MM.1S (cell line): ENCODE results near the gene KCNC1.

ENCODE experiments used
- DNase-seq: peaks from one replicate; pipeline ENCODE4 v3.0.0-alpha.2; 2015
- H2AFZ ChIP-seq: fragments of 300-600 bp; sonication (generic); 2 replicates; pipeline ENCODE4 v1.6.0; 2016; ENCODE audit warnings: antibody characterized with exemption, low read length
- H3F3A ChIP-seq: fragments of 300-600 bp; sonication (generic); 2 replicates; pipeline ENCODE4 v1.6.1; 2016; ENCODE audit warnings: mild to moderate bottlenecking, antibody characterized with exemption, low read length, moderate library complexity, mixed read lengths; ENCODE audit not compliant: insufficient read depth
- H3K27ac ChIP-seq: fragments of 300-600 bp; sonication (generic); 2 replicates; pipeline ENCODE4 v1.5.1; 2016; ENCODE audit warnings: mild to moderate bottlenecking, low read length
- H3K27me3 ChIP-seq: fragments of 300-600 bp; sonication (generic); replicated peaks from 2 replicates; pipeline ENCODE4 v1.6.0; 2016; ENCODE audit warnings: low read length; ENCODE audit not compliant: insufficient read depth
- H3K36me3 ChIP-seq: fragments of 300-600 bp; sonication (generic); replicated peaks from 2 replicates; pipeline ENCODE4 v1.6.1; 2016; ENCODE audit warnings: mild to moderate bottlenecking, low read length, mixed read lengths; ENCODE audit not compliant: insufficient read depth
- H3K4me1 ChIP-seq: fragments of 300-600 bp; sonication (generic); 2 replicates; pipeline ENCODE4 v1.6.1; 2016; ENCODE audit warnings: low read length, mixed read lengths
- H3K4me2 ChIP-seq: fragments of 300-600 bp; sonication (generic); 2 replicates; pipeline ENCODE4 v1.6.0; 2016; ENCODE audit warnings: low read depth, low read length
- H3K4me3 ChIP-seq: fragments of 300-600 bp; sonication (generic); 2 replicates; pipeline ENCODE4 v1.5.1; 2016; ENCODE audit warnings: low read length, mixed read lengths
- H3K79me2 ChIP-seq: fragments of 300-600 bp; sonication (generic); 2 replicates; pipeline ENCODE4 v1.6.1; 2016; ENCODE audit warnings: mixed run types, low read length, mixed read lengths
- H3K9ac ChIP-seq: fragments of 300-600 bp; sonication (generic); 2 replicates; pipeline ENCODE4 v1.6.1; 2016; ENCODE audit warnings: low read length, mixed read lengths
- H3K9me2 ChIP-seq: fragments of 300-600 bp; sonication (generic); replicated peaks from 2 replicates; pipeline ENCODE4 v1.6.1; 2016; ENCODE audit warnings: mild to moderate bottlenecking, low read length, mixed read lengths; ENCODE audit not compliant: insufficient read depth
- H3K9me3 ChIP-seq: fragments of 300-600 bp; sonication (generic); replicated peaks from 2 replicates; pipeline ENCODE4 v1.6.1; 2016; ENCODE audit warnings: mild to moderate bottlenecking, low read length, mixed read lengths; ENCODE audit not compliant: insufficient read depth
- H4K20me1 ChIP-seq: fragments of 300-600 bp; sonication (generic); 2 replicates; pipeline ENCODE4 v1.6.1; 2016; ENCODE audit warnings: mild to moderate bottlenecking, low read length, moderate library complexity, mixed read lengths; ENCODE audit not compliant: insufficient read depth
- EZH2 ChIP-seq: fragments of 300-600 bp; sonication (generic); optimal IDR thresholded peaks from 2 replicates; pipeline ENCODE3; 2017; ENCODE audit warnings: low read depth, mild to moderate bottlenecking, antibody characterized with exemption, low read length, mixed read lengths
- EZH2phosphoT487 ChIP-seq: fragments of 300-600 bp; sonication (generic); IDR thresholded peaks from 2 replicates; pipeline ENCODE4 v1.6.1; 2018; ENCODE audit warnings: antibody characterized with exemption, low read length
- TF ChIP-seq, protein P1 (sequence below): fragments of 300-600 bp; sonication (generic); IDR thresholded peaks from 2 replicates; pipeline ENCODE4 v1.5.1; 2016; ENCODE audit warnings: antibody characterized with exemption, low read length, mixed read lengths

Gene KCNC1

DNA sequence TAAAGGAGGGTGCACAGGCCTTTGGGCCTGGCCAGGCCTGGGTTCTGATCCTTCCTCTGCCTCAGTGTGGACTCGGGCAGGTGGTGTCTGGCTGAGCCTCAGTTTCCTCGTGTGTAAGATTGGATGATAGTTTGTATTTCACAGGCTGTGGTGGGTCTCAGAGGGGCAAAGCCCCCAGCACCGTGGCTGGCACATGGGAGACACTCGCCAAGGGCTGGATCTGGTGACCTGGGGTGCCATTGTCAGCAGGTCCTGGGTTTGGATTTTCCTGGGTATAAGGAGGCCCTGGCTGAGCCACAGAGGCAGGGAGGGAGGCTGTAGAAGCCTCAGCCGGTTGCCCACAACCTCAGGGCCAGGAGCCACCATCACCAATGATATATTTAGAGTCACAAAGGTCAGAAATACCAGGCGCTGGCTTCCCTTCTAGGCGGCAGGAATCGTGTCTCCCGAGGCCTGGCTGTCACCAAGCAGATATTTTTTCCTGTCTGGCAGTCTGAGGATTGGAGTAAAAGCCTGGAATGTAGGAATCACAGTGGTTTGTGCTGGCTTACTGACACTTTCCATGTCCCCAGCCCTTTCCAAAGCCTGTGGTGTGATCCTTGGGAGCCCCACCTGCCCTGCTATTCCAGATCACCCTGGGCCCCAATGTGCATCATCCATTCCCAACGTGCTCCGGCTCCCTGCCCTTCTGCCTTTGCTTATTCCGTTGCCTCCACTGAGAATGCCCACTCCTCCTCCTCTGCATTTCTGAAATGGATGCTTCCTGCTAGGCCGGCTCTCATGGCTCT is 15.6 kb downstream of the KCNC1 start:
- H3F3A ChIP-seq, result no peaks in the 10 kb centered on the region
- no peaks in the 10 kb centered on the region for H3K36me3 ChIP-seq
- H3K27ac ChIP-seq, result no peak overlapping the region
- H3K9me2 ChIP-seq, result no peaks in the 10 kb centered on the region
- peaks cover 65% of the 10 kb centered on the region for H3K27me3 ChIP-seq
- H3K4me1 ChIP-seq, result no peaks in the 10 kb centered on the region
- H3K9ac ChIP-seq, result no peak overlapping the region
- no peak for DNase-seq
- H2AFZ ChIP-seq, result no peak overlapping the region
- no peak for TF ChIP-seq EZH2
- no peak for TF ChIP-seq EZH2phosphoT487
- TF ChIP-seq, protein P1, sequence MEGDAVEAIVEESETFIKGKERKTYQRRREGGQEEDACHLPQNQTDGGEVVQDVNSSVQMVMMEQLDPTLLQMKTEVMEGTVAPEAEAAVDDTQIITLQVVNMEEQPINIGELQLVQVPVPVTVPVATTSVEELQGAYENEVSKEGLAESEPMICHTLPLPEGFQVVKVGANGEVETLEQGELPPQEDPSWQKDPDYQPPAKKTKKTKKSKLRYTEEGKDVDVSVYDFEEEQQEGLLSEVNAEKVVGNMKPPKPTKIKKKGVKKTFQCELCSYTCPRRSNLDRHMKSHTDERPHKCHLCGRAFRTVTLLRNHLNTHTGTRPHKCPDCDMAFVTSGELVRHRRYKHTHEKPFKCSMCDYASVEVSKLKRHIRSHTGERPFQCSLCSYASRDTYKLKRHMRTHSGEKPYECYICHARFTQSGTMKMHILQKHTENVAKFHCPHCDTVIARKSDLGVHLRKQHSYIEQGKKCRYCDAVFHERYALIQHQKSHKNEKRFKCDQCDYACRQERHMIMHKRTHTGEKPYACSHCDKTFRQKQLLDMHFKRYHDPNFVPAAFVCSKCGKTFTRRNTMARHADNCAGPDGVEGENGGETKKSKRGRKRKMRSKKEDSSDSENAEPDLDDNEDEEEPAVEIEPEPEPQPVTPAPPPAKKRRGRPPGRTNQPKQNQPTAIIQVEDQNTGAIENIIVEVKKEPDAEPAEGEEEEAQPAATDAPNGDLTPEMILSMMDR, result no peak
- H3K9me3 ChIP-seq, result no peaks in the 10 kb centered on the region
- no peaks in the 10 kb centered on the region for H4K20me1 ChIP-seq
- H3K4me3 ChIP-seq, result no peak overlapping the region
- H3K79me2 ChIP-seq, result no peaks in the 10 kb centered on the region
- no peak overlapping the region for H3K4me2 ChIP-seq

DNA sequence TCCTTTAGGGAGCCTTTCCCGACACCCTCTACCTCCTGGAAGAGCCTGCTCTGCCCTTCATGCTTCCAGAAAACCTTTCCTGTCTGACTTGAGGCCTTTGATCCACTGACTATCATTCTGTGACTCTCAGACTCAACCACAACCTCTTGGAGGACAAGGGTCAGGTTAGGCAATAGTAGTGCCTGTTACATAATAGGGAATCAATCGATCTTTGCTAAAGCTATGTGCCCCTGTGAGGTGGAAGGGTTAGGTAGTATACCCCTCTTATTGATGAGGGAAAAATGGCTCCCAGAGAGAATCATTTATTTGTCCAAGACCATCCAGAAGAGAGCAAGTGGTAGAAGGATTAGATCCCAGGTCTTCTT is 16.2 kb downstream of the KCNC1 start:
- TF ChIP-seq EZH2phosphoT487, result no peak
- TF ChIP-seq EZH2, result no peak
- TF ChIP-seq, protein P1, result no peak

DNA sequence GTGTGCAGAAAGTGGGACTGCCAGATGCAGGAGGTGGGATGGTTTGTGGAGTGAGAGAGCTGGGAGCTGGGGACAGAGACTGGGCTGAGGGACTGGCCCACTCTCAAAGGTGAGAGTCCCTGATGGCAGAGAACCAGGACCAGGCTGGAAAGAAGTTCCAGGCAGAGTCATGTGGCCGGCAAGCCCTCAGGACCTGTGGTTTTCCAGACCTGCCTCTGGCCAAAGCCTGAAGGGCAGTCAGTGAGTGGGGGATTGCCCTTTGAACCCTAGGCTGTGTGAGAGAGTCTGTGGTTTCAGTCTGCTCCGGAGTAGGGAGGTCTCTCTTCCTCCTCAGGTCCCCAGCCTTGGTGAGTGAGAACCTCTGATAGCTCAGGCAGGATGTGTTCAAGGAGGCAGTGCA is 17.0 kb downstream of the KCNC1 start:
- peaks cover 54% of the 10 kb centered on the region for H3K27me3 ChIP-seq
- H3F3A ChIP-seq, result no peaks in the 10 kb centered on the region
- H3K36me3 ChIP-seq, result no peaks in the 10 kb centered on the region
- H3K4me1 ChIP-seq, result no peaks in the 10 kb centered on the region
- no peaks in the 10 kb centered on the region for H4K20me1 ChIP-seq
- no peak overlapping the region for H3K27ac ChIP-seq
- no peak overlapping the region for H2AFZ ChIP-seq
- no peak overlapping the region for H3K4me3 ChIP-seq
- no peaks in the 10 kb centered on the region for H3K79me2 ChIP-seq
- H3K9me2 ChIP-seq, result no peaks in the 10 kb centered on the region
- H3K4me2 ChIP-seq, result no peak overlapping the region
- TF ChIP-seq EZH2phosphoT487, result no peak
- TF ChIP-seq, protein P1, result no peak
- no peak for TF ChIP-seq EZH2
- no peak overlapping the region for H3K9ac ChIP-seq
- H3K9me3 ChIP-seq, result no peaks in the 10 kb centered on the region
- DNase-seq, result no peak

More for the DNA sequence above, 16.2 kb downstream of the KCNC1 start:
- Histone ChIP-seq H3K27ac (no peak overlapping the region), H3K4me2 (no peak overlapping the region), H3F3A (no peaks in the 10 kb centered on the region), H3K27me3 (peaks cover 61% of the 10 kb centered on the region), H3K79me2 (no peaks in the 10 kb centered on the region), H4K20me1 (no peaks in the 10 kb centered on the region), H3K36me3 (no peaks in the 10 kb centered on the region), H3K4me1 (no peaks in the 10 kb centered on the region), H3K4me3 (no peak overlapping the region), H3K9me3 (no peaks in the 10 kb centered on the region), H3K9me2 (no peaks in the 10 kb centered on the region), H3K9ac (no peak overlapping the region), H2AFZ (no peak overlapping the region)
- no peak for DNase-seq
